ENCODE results near the gene PCDH15.

Gene PCDH15

DNA sequence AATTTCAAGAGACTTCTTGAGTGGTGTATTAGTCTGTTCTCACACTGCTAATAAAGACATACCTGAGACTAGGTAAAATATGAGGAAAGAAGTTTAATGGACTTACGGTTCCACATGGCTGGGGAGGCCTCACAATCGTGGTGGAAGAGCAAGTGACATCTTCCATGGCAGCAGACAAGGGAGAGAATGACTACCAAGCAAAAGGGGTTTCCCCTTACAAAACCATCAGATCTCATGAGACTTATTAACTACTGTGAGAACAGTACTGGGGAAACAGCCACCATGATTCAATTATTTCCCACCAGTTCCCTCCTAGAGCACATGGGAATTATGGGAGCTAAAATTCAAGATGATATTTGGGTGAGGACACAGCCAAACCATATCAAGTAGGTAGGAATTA lies 150.5 kb downstream of the PCDH15 start:
- TF ChIP-seq, protein P1, sequence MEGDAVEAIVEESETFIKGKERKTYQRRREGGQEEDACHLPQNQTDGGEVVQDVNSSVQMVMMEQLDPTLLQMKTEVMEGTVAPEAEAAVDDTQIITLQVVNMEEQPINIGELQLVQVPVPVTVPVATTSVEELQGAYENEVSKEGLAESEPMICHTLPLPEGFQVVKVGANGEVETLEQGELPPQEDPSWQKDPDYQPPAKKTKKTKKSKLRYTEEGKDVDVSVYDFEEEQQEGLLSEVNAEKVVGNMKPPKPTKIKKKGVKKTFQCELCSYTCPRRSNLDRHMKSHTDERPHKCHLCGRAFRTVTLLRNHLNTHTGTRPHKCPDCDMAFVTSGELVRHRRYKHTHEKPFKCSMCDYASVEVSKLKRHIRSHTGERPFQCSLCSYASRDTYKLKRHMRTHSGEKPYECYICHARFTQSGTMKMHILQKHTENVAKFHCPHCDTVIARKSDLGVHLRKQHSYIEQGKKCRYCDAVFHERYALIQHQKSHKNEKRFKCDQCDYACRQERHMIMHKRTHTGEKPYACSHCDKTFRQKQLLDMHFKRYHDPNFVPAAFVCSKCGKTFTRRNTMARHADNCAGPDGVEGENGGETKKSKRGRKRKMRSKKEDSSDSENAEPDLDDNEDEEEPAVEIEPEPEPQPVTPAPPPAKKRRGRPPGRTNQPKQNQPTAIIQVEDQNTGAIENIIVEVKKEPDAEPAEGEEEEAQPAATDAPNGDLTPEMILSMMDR (IDR thresholded peaks at IDR 0.05; ENCODE audit: low read depth, low read length), result no peak
- no peak for DNase-seq
- Histone ChIP-seq H3K4me3 (ENCODE audit: low read depth, low read length) (no peak overlapping the region), H3K27me3 (ENCODE audit: insufficient read depth, low read depth, severe bottlenecking) (no peaks in the 10 kb centered on the region), H3K36me3 (no peaks in the 10 kb centered on the region), H3K9me3 (ENCODE audit: severe bottlenecking) (no peaks in the 10 kb centered on the region), H3K27ac (no peak overlapping the region)

DNA sequence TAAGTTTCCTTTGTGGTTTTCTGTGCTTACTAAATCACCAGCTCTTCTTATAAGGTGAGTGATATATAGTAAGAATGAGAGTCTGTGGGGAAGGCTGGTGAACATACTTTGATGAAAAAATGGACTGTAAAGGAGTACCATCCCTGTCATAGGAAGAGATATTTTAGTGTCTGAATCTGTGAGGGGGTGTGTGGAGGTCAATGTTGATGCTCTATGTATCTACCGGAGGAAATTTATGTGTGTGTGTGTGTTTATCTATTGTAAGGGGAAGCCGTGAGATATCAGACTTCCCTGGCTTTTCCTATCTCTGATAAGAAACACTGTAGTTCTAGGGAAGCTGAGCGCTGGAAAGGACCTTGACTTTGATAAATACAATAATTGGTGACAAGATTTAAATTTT lies 179.0 kb downstream of the PCDH15 start:
- TF ChIP-seq, protein P1 (IDR thresholded peaks at IDR 0.05; ENCODE audit: low read depth, low read length), result no peak
- Histone ChIP-seq H3K36me3 (no peaks in the 10 kb centered on the region), H3K27ac (no peak overlapping the region), H3K9me3 (ENCODE audit: severe bottlenecking) (no peaks in the 10 kb centered on the region), H3K4me3 (ENCODE audit: low read depth, low read length) (no peak overlapping the region), H3K27me3 (ENCODE audit: insufficient read depth, low read depth, severe bottlenecking) (no peaks in the 10 kb centered on the region)
- no peak for DNase-seq

DNA sequence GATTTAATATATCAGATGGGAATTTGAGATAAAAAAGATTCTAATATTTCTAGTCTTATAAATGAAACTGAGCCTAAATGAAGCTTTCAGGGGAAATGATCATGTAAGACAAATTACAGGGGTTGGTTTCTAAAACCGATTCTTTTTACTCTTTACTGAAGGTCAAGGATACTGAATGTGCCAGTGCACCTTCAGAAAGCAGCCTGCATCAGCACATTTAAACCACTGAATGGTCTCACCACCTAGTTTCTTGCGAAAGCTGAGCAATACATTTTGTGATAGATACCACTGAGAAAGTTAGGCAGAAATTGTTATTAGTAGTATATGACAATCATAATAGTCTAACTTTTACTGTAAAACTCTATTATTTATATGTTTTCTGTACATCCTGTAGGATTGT lies 180.7 kb downstream of the PCDH15 start:
- DNase-seq, result no peak
- H3K4me3 ChIP-seq (ENCODE audit: low read depth, low read length), result no peak overlapping the region
- H3K36me3 ChIP-seq, result no peaks in the 10 kb centered on the region
- no peaks in the 10 kb centered on the region for H3K9me3 ChIP-seq (ENCODE audit: severe bottlenecking)
- no peak overlapping the region for H3K27ac ChIP-seq
- TF ChIP-seq, protein P1 (IDR thresholded peaks at IDR 0.05; ENCODE audit: low read depth, low read length), result no peak
- no peaks in the 10 kb centered on the region for H3K27me3 ChIP-seq (ENCODE audit: insufficient read depth, low read depth, severe bottlenecking)

DNA sequence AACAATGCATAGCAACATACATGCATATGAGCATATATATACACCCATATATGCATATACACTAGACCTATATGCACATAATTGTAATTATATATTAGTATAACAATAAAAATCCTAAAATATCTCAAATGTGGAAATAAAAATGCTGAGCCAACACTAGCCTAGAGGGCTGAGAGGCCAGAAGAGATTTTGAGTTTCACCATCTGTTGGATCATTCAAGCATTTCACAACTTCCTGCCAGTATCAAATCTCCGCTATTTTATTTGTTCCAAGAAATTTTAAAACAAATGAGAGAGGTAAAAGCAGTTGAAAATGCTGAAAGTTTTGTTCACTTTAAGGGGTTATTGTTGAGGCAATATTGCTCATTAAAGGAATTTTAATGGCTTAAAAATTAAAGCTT lies 187.0 kb downstream of the PCDH15 start:
- no peaks in the 10 kb centered on the region for H3K9me3 ChIP-seq (ENCODE audit: severe bottlenecking)
- TF ChIP-seq, protein P1 (IDR thresholded peaks at IDR 0.05; ENCODE audit: low read depth, low read length), result no peak
- no peak overlapping the region for H3K4me3 ChIP-seq (ENCODE audit: low read depth, low read length)
- H3K27me3 ChIP-seq (ENCODE audit: insufficient read depth, low read depth, severe bottlenecking), result no peaks in the 10 kb centered on the region
- no peaks in the 10 kb centered on the region for H3K36me3 ChIP-seq
- H3K27ac ChIP-seq, result no peak overlapping the region
- no peak for DNase-seq

DNA sequence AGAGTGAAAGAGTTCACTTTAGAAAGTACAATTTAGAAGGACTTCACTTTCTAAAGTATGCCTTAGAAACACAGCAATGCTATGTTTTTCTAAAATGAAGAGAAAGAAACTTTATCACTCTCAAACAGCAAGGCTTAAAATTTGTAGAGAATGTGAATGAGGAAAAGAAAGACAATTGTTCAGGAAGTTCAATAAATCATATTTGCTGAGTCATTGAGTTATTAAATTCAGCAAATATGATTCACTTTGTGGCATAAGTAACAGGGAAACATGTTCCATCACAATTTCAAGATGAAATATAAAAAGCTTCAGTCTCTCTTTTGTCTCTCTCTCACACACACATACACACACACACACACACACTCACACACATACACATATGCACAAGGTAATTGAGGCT lies 187.9 kb downstream of the PCDH15 start:
- H3K4me3 ChIP-seq (ENCODE audit: low read depth, low read length), result no peak overlapping the region
- no peak for DNase-seq
- no peak overlapping the region for H3K27ac ChIP-seq
- H3K9me3 ChIP-seq (ENCODE audit: severe bottlenecking), result no peaks in the 10 kb centered on the region
- H3K36me3 ChIP-seq, result no peaks in the 10 kb centered on the region
- no peaks in the 10 kb centered on the region for H3K27me3 ChIP-seq (ENCODE audit: insufficient read depth, low read depth, severe bottlenecking)
- TF ChIP-seq, protein P1 (IDR thresholded peaks at IDR 0.05; ENCODE audit: low read depth, low read length), result no peak

DNA sequence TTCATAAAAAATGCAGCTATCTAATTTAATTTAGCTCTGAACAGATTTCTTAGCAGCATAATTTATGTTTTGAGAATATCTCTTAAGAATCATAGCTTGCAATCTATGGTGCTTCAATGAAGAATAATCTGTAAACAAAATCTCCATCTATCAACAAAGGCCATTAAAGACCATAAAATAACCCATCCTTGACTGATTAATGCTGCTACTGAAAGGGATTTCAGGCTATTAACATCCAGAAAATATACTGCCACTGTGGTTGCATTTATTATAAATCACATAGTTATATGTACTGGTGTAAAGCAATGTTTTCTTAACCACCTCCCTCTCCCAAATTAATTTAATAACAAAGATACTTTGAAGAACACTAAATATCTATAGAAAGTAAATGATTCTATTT lies 191.6 kb downstream of the PCDH15 start:
- H3K9me3 ChIP-seq (ENCODE audit: severe bottlenecking), result no peaks in the 10 kb centered on the region
- DNase-seq, result no peak
- no peaks in the 10 kb centered on the region for H3K27me3 ChIP-seq (ENCODE audit: insufficient read depth, low read depth, severe bottlenecking)
- no peak overlapping the region for H3K4me3 ChIP-seq (ENCODE audit: low read depth, low read length)
- H3K27ac ChIP-seq, result no peak overlapping the region
- H3K36me3 ChIP-seq, result no peaks in the 10 kb centered on the region
- TF ChIP-seq, protein P1 (IDR thresholded peaks at IDR 0.05; ENCODE audit: low read depth, low read length), result no peak
